ENCODE measurements around the gene UBE2K. TPM values are rescaled to one million over a fixed set of nuclear protein-coding genes. Genes with fewer than 3 reads are reported as not detected.

The UBE2K gene
- total and polyA plus RNA-seq, 10 of the 15 experiments (the other 5 are each of a cell fraction or from before 2014, with no cell fraction given): 17.0 to 141 (median 75.5) TPM

- H3K79me2 ChIP-seq (ENCODE audit: control insufficient read depth, insufficient read depth, low read length): no peaks in the 10 kb centered on the region
- WGBS (ENCODE audit: insufficient coverage, insufficient replicate concordance, low lambda C conversion rate, missing lambda C conversion rate): 90% methylated on average over 5 of the region's 5 CpGs
- no peak overlapping the region for H3K27ac ChIP-seq (ENCODE audit: control insufficient read depth, insufficient read depth)
- in situ Hi-C loops (cut with MboI) (no loop called here), intact Hi-C loops (cut with micrococcal nuclease; ENCODE audit: unreplicated experiment) (no loop called here)
- ChIA-PET SMC1A (ENCODE audit: uncharacterized antibody, unreplicated experiment) (interaction anchor here (0.8 to 1.2 kb wide), 4 partner anchors 9 to 306 kb away, joined by 3 to 6 read pairs (median 4); no protein-coding TSS in a partner anchor), POLR2A (interaction anchor here (0.6 to 1.1 kb wide), 2 partner anchors 10 to 600 kb away, joined by 3 read pairs; no protein-coding TSS in a partner anchor), RAD21 (ENCODE audit: unreplicated experiment) (no interaction called here), CTCF (no interaction called here)
- DNase-seq (ENCODE audit: low read depth, low spot score) (no peak), FAIRE-seq (no peak), ATAC-seq (no peak)
- H4K20me1 ChIP-seq (ENCODE audit: control insufficient read depth, insufficient read depth): no peaks in the 10 kb centered on the region
- no peak overlapping the region for H2AFZ ChIP-seq (ENCODE audit: control insufficient read depth, low read depth, low read length)
- H3K9me3 ChIP-seq (replicated peaks; ENCODE audit: control insufficient read depth, insufficient read depth, low read length): no peaks in the 10 kb centered on the region; the same call in 2 of the 3 replicates
- BruUV-seq (replicated peaks): no TSS peak
- H3K36me3 ChIP-seq (ENCODE audit: control insufficient read depth in 2 of 2, insufficient read depth in 2 of 2, low read length in 1 of 2): no peaks in the 10 kb centered on the region; a peak in 1 of 4 replicates
- no peaks in the 10 kb centered on the region for H3K27me3 ChIP-seq (replicated peaks in 1 of 2; ENCODE audit: control insufficient read depth in 2 of 2, insufficient read depth in 2 of 2, low read length in 1 of 2)
- no peak overlapping the region for H3K4me2 ChIP-seq (ENCODE audit: control insufficient read depth, insufficient read depth)
- no peaks in the 10 kb centered on the region for H3K4me1 ChIP-seq (ENCODE audit: control insufficient read depth, insufficient read depth, low read length)
- no peak overlapping the region for H3K4me3 ChIP-seq
- TF ChIP-seq ATF2 (IDR thresholded peaks at IDR 0.05; ENCODE audit: low read length) (no peak), CBFB (IDR thresholded peaks at IDR 0.05; ENCODE audit: low read depth) (no peak), NFYB (IDR thresholded peaks at IDR 0.05; ENCODE audit: insufficient read depth, low read depth, low read length) (no peak), BCL11A (IDR thresholded peaks at IDR 0.05; ENCODE audit: low read depth, low read length) (no peak), GATAD2B (conservative IDR thresholded peaks at IDR 0.05; ENCODE audit: low read depth) (no peak), ZNF384 (IDR thresholded peaks at IDR 0.05; ENCODE audit: borderline replicate concordance, low read depth, low read length) (no peak), RAD51 (IDR thresholded peaks at IDR 0.05) (no peak), MEF2A (IDR thresholded peaks at IDR 0.05; ENCODE audit: insufficient read depth, low read depth, low read length) (no peak), PML (IDR thresholded peaks at IDR 0.05; ENCODE audit: low read length) (no peak)
- H3K9ac ChIP-seq (ENCODE audit: control insufficient read depth, insufficient read depth, low read length): no peak overlapping the region
Measured at GRCh38 chr4:39818646-39819045, 120.7 kb downstream of the UBE2K start.
